Measurements from ENCODE around the gene EHMT2.

Gene EHMT2

DNA sequence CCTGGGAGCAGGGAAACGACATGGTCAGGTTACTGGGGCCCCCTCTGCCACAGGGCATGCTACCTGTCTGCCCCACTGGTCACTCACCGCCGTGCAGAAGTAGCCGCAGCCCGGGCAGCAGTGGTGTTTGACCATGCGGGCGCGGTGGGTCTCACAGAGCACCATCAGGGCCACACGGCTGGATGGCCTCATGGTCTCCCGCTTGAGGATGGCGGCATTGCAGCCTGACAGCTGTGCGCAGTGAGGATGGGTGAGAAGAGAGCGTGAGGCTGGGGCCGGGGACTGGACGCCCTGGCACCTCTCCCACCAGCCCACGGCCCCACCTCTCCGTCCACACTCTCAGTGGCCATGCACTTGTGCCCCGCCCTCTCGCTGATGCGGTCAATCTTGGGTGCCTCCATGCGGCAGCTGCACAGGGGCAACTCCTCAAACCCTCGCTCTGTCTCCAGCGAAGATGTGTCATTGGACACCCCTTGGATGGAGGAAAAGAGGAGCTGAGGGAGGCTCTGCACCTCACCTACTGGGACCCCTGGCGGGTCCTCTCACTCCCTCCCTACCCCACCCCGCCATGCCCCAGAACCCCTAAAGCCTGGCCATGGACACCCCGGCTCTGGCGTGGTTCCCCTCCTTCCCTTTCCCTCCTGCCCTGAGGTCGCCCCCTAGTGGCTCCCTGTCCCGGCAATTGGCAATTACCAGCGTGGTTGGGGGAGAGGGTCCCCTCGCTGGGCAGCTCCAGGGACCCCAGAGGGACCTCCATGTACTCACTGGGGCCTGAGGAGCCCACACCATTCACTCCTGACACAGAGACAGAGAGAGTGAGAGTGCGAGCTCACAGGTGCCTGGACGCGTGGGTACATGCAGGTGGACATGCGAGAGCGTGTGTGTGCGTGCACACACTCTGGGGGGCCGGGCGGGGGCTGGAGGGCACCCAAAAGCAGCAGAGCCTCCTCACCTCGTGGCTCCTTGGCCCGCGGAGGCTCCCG, 8.9 kb downstream of the EHMT2 start:
- DNase-seq (ENCODE audit: low read depth in 2 of 2) = peak; percentile 54 to 59

DNA sequence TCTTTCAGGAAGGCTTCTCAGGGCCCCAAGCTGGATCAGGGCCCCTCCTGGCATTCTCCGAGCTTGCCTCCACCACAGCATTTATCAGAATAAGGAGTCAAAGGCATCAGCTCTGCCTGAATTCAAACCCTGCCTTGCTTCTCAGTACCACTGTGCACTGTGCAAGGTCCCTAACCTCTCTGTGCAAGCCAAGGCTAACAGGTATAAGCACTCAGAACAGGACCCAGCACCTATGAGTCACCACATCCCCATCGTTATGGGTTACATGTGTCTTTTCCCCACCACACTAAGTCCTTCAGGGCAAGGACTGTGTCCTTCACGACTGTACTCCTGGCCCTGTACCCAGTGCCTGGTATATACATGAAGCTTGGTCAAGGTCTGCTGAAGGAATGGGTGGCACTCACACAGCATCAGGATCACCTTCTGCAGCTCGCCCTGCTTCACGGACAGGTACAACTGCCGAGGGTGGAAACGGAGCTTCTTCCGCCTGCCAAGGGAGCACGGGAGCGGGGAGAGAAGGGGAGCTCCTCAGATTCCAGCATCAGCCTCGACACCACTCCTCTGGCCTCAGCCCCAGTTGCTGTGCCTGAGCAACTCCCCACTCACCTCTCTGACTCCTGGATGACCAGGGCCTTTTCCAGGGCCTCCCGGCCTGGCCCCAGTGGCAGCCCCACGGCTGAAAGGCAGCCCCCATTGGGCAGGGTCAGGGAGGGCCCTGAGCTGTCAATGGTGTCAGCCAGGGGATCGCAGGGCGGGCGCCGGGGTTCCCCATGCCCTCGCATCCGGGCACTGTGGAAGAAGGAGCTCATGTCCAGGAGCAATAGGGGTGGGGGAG, 10.1 kb downstream of the EHMT2 start:
- DNase-seq (ENCODE audit: low read depth in 2 of 2) = no peak

DNA sequence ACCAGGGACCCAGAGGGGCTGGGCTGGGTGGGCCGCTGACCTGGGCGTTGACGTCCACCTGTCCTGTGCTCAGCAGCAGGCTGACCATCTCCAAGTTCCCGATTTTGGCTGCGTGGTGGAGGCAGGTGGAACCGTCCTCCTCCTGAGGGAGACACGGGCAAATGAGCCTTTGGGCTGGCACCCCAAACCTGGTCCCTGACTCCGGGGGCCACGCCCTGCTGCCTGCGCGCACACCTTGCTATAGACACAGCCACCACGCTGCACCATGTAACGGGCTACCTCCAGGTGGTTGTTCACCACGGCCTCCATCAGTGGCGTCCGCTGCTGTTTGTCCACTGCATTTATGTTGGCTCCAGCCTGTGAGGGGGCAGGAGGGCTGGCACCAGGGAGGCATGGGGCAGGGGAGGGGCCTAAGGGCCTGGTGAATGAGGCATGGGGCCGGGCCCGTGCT, 10.9 kb downstream of the EHMT2 start:
- no peak for DNase-seq (ENCODE audit: low read depth in 2 of 2)

DNA sequence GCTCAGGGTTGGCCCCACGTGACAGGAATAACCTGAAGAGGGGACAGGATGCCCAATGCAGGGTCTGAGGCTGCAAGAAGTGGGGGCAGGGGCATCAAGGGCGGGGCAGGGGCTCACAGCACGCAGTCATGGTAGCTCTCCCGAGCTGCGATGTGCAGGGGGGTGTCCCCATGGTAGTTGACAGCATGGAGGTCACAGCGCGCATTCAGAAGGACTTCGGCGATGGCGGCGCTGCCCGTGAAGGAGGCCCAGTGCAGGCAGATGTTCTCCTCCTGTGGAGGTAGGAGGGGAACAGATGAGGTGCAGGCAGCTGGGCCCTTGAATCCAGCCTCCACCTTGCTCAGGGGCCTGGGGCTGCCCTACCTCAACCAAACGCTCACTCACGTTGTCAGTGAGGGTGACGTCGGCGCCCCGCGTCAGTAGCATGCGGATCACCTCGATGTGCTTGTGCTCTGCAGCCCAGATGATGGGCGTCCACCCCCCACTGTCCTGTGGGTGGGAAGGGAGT, 12.9 kb downstream of the EHMT2 start:
- no peak for DNase-seq (ENCODE audit: low read depth in 2 of 2)

DNA sequence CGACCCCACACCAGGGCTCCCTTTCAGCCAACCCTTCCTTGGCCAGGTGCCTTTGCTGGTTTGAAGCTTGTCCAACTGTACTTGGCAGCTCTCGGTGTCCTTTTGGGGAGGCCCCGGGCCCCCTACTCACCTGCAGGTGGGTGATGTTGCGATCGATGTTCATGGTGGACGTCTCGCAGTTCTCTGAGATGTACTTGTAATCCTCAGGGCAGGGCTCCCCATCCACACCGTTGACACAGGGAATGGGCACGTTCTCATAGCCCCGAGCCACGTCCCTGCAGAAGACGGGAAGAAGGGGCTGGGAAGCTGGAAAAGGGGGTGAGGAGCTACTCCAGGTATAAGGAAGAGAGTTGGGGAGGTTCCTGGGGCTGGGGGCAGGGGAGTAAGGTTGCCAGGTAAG, 13.8 kb downstream of the EHMT2 start:
- no peak for DNase-seq (ENCODE audit: low read depth in 2 of 2)

DNA sequence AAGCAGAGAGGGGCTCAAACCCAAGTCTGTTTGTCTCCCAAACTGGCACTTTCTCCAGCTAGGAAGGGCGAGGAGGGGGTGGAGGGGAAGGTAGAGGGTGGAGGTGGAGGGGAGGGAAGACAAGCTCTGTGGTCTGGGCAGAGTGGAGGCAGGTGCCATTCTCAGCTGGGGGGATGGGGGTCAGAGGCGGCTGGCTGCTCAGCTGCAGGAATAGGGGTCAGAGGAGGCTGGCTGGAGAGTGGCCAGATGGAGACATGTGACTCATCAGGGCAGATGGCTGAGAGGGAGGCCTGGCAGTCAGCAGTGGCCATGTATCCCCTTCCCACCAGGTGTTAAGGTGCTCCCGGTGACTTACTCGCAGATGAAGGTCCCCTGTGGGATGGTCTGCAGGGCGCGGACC, 15.2 kb downstream of the EHMT2 start:
- no peak for DNase-seq (ENCODE audit: low read depth in 2 of 2)

DNA sequence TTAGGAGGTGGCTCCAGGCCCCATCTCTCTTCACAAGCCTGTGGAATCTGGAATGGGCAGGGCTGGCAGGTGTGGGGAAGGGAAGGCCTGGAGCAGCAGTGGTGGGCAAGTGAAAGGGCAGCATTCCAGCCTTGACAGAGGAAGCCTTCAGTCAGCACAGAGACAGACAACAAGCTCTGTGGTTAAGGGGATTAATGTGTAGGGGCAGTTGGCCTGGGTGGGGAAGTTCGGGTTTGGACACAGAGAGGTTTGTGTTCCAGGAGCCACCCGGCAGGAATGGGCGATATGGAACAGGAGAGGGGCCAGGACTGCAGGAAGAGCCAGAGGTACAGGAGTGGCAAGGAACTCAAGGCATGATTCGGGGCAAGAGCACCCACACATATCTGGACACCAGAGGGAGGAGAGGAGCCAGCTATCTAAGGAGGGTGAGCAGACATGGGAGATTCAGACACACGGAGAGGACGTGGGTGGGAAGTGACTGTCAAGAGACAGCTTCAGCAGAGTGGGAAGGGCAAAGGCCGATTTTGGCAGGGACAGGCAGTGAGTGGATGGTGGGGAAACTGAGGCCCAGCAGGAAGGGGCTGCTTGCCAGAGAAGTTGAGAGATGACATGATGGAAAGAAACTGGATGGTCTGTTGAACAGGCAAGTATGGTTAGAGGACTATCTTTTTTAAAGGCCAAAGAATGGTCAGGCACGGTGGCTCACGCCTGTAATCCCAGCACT, 16.2 kb downstream of the EHMT2 start:
- DNase-seq (ENCODE audit: low read depth in 2 of 2) = no peak

DNA sequence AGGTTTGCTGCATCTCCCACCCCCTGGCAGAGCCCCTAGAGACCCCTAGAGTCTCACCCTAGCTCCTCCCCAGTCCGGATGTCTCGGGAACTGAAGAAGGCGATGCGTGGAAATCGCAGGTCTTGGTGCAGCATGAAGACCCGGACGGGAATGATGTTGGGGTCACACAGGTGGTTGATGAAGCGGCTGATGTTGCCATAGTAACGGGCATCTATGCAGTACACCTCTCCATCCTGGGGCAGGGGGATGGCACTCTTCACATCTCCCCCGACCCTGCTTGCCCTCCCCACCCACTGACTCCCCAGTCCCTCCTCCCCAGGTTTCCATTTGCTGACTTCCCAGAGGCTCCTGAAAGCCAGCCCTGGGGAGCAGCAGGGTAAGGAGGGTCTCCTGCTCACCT, 16.9 kb downstream of the EHMT2 start:
- no peak for DNase-seq (ENCODE audit: low read depth in 2 of 2)

DNA sequence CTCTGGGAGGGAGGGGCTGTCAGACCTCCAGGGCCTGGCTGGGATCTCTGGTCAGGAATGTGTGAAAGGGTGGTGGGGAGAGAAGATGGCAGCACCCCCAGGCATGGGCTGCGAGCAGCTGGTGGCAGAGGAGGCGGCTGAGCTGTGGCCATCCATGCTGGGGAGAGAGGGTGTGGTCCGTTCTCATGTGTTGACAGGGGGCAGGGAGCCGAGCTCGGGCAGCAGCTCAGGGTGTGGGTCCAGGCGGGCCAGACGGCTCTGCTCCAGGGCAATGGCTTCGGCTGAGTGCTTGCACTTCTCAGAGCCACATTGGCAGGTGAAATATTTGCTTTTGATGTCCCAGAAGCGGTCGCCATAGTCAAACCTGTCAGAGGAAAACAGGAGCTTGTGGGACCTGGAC, 17.6 kb downstream of the EHMT2 start:
- no peak for DNase-seq (ENCODE audit: low read depth in 2 of 2)

DNA sequence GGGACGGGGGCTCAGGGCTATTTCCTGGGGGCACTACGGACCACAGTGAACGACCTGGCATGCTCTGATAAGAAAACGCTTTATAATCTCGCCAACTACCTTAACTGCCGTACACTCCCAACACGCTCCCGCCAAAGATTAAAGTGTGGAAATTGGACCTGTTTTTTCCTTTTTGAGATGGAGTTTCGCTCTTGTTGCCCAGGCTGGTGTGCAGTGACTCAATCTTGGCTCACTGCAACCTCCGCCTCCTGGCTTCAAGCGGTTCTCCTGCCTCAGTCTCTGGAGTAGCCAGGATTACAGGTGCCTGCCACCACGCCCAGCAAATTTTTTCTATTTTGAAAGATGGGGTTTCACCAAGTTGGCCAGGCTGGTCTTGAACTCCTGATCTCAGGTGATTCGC, 18.4 kb downstream of the EHMT2 start:
- no peak for DNase-seq (ENCODE audit: low read depth in 2 of 2)

DNA sequence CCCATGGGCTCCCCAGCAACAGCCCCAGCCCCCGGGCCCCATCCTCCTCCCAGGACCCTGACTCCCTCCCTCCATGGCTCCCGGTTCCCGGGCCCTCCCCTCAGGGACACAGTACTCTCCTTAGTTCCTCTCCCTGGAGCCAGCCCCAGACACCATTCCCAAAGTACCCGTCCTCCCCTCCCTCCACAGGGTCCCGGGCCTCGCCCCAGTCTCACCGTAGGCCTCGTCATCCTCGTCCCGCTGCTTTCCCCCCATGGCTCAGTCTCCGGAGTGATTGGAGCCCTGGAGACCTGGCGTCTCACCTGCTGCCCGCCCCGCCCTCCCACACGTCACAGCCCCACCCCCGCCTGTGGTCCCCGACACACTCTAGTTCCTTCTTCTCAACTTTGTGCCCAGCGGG, 18.8 kb downstream of the EHMT2 start, which contains the start of gene SLC44A4:
Gene SLC44A4, minus strand, starts transcription at position 272 of the 400 bp plus-strand sequence. Its CDS starts 17 bp downstream, at position 255.
- no peak for DNase-seq (ENCODE audit: low read depth in 2 of 2)

DNA sequence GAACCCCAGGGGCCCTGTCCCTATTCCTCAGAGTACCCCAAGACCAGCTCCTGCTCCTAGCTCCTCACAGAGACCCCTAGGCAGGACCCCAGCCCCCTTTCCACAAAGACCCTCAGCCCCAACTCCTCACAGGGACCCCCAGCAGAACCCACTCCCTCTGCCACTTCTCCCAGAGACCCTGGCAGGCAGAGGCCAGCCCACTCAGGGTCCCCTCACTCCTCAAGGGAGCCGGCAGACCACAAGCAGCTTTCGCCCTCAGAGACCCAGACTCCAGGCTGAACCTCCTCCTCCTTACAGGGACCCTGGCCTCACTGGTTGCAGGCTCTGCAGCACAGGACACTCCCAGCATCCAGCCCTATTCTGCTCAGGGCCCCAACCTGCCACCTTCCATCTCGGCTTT, 19.3 kb downstream of the EHMT2 start:
- no peak for DNase-seq (ENCODE audit: low read depth in 2 of 2)

DNA sequence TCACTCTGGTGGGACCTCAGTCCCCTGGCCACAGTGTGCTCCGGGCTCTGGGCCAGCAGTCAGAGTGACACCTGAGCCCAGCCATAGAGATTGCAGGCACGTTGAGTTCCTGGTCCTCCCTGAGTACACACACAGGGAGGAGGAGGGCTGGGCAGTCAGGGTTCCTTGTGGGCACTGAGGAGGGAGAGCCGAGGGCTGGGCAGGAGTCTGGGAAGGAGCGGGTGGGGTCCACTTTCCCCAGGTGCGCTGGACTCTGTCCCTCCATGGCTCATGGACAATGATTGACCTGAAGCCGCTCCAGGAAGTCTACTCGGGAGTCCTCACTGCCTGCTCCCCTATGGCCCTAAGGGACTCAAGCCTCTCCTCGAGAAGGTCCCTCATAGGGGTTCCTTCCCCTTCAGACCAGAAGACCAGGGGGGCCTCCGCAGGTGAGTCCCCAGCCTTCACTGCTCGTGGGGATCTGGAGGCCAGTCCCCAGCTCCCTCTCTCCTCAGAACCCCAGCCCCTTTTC, 19.8 kb downstream of the EHMT2 start:
- DNase-seq (ENCODE audit: low read depth in 2 of 2) = no peak

DNA sequence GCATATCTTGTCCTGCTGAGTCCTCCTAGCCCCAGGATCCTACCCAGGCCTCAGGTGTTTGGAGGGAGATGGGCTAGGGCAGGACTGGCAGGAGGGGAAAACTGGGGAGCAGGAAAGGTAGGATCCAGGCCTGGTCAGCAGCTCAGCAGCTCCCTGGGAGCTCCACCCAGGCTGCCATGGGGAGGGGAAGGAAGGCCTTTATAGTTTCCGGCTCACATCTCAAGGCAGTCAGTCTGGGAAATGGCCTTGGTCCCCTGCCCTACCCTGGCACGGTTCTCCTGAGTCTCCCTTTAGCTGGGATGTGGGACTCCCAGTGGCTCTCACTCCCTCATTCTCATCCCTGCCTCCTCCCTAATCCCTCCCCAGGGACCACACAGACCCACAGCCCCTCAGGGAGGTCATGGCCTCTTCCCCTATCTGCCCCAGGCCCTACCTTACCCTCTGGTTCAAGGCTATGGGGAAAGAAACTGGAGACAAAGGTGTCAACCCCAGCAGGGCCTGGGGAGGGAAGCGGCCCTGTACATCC, 20.3 kb downstream of the EHMT2 start:
- DNase-seq (ENCODE audit: low read depth in 2 of 2) = no peak

DNA sequence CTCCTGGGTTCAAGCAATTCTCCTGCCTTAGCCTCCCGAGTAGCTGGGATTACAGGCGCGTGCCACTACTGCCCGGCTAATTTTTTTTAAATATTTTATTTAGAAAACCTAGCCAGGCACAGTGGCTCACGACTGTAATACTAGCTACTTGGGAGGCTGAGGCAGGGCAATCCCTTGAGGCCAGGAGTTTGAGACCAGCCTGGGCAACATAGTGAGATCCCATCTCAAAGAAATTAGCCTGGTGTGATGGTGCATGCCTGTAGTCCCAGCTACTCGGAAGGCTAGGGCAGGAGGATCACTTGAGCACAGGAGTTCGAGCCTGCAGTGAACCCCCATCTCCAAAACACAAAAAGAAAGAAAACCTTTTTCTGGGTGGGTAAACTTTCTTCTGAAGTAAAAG, 21.1 kb downstream of the EHMT2 start:
- no peak for DNase-seq (ENCODE audit: low read depth in 2 of 2)

DNA sequence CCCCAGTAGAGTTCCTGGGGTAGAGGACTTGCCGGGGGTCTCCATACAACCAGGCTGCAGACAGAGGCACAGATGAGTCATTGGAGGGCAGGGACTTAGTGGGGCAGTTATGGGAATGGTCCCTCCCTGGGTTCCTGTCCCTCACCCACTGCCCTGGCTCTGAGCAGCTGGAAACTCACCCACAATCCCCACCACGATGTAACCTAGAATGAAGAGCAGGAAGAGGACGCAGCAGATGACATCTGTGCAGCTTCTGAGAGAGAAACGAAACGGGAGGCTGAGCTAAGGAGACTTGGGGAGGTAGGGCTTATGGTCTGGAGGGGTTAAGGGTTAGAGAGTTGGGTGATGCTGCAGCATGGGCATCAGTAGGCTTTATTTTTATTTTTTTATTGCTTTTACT, 21.6 kb downstream of the EHMT2 start:
- no peak for DNase-seq (ENCODE audit: low read depth in 2 of 2)

DNA sequence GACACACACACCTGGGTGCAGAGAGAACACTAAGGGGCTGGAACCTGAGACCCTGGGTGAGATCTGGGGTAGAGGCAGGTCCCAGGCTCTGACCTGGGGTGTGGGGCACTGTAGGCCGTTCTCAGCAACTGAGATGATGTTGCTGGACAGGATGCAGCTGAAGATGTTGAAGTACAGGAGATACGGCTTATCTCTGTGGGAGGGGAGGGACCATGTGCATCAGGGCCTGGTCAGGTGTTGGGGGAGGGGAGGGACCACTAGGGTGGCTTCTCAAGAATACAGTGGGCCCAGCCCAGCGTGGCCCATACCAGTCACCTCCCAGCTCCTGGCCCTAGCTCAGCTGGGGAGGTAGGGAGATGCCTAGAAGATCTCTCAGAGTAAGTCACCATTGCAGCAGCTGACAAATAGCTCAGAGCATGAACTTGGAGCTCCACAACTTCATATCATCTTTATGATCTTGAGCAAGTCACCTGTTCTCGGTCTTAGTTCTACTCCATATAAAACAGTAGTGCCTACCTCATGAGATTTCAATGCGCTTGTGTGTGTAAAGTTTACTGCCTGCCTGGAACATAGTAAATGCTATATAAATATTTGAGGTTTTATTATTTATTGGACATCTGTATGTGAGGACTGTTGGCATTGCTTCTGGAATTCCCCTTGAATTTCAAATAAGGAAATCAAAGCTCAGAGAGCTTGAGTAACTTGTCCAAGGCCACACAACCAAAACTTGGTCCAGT, 22.5 kb downstream of the EHMT2 start:
- DNase-seq (ENCODE audit: low read depth in 2 of 2) = no peak

DNA sequence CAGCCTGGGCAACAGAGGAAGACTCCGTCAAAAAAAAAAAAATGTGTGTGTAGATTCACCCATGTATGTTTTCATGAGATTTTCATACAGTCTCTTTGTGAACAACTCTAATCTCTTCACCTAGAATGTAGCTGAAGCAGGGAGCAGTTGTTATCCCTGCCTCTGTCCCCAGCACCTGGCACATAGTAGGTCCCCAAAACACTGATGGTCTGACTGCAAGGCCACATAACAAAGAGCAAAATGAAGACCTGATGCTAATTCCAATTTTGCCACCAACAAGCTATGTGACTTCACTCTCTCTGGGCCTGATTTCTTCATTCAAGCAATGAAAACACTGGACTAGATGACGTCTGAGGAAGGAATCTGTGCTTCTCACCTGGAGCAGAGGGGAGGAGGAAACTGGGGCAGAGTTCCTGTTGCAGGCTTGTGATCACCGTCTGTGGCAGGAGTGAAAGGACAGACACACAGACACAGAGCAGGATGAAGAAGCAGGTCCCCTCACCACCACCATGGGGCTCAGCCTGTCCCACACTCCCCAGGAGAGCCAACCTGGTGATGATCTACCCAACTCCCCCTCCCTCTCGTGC, 23.3 kb downstream of the EHMT2 start:
- no peak for DNase-seq (ENCODE audit: low read depth in 2 of 2)

DNA sequence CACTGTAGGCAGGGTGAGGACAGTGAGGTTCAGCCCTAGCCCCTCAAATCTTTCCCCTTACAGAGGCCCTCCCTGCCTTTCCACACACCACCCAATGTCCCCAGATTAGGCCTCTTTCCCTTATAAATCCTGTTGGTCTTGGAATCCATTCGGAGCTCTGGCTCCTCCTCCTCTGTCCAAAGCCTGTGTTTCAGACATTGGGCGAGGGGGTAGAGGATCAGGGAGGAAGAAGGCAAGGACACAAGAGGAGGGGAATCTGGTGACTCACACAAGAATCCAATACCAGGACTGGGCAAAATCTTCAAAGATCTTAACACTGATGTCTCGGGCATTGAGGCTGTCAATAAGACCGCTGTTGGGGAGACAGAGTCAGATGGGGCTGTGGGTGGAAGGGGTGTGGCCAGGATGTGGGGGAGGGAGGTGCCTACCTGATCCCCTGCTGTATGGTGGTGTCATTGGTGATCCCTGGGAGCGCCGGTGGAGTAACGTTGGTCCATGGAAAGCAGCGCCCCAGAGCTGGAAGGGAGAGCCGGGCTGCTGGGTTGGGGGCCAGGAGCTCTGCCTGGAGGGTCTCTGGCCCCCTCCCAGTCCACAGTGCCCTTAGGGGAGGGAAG, 26.3 kb downstream of the EHMT2 start:
- no peak for DNase-seq (ENCODE audit: low read depth in 2 of 2)

Data from stimulated activated CD4-positive, alpha-beta T cell treated with anti-CD3 and anti-CD28 coated beads, Interleukin-1b, Interleukin-23, amount 100 ng/mL, for 4 hours (primary cell).